ENCODE results near the gene MGMT.

Gene MGMT

DNA sequence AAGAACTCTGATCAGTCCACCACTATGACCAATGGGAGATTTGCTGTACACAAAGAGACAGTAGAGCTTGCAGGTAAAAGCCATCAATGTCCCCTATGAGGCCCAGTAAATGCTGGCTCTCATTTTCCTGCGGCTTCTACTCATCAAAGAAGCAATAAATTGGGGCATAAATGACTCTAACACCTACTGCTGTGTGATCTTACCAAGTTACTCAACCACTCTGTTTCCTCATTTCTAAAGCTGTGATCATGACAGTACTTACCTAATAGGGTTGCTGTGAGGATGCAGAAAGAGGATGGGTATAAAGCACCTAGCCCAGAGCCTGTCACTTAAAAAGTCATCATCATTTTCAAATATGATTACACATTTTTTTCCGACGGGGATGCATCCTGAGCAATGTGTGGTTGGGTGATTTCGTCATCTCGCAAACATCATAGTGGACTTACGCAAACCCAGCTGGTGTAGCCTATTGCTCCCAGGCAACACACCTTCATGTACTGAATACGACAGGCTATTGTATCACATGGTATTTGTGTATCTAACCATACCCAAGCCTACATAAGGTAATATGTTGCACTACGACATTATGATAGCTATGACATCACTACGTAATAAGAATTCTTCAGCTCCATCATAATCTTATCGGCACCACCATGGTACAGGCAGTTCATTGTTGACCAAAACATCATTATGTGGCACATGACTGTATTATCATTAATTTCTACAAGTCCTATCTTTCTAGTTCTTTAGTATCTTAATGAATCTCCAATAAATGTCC, 7.1 kb upstream of the MGMT start:
- no peak for DNase-seq

DNA sequence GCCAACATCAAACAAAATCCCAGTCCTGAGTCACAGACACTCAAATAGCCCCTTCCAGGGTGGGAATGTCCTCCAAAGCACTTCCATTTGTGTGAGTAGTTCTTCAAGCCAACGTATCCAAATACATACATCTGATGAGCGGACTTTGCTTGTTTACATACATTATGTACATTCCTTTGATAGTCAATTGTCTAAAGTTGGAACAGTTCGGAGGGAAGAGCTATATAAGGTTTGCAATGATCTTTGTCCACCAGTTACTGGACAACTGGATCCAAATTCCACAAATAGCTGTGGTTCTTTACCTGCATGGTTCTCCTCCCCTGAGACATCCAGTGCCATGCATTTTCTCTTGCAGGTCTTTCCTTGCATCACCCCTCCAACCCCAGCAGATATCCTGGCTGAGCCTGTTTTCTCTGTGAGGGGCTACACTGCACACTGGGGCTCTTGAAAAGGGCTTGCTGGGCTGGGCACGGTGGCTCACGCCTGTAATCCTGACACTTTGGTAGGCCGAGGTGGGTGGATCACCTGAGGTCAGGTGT, 4.7 kb upstream of the MGMT start:
- DNase-seq = no peak

DNA sequence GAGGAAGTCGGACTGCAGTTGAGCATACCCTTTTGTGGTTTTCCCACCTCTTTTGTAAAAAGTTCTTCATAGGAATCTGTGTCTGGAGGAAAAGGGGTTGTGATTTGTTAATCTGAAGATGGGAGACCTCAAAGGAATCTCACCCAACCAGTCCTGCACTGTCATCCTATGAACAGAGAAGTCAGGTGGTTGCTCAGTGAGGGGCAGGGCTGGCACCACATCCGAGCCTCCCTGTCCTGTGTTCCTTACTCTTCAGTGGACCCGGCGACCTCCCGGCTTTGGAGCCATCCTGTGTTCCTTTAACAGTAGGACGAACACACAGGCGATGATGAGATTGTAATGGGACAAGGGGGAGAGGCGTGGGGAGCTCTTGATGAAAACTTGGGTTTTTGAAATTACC, 2.8 kb upstream of the MGMT start:
- DNase-seq = no peak

DNA sequence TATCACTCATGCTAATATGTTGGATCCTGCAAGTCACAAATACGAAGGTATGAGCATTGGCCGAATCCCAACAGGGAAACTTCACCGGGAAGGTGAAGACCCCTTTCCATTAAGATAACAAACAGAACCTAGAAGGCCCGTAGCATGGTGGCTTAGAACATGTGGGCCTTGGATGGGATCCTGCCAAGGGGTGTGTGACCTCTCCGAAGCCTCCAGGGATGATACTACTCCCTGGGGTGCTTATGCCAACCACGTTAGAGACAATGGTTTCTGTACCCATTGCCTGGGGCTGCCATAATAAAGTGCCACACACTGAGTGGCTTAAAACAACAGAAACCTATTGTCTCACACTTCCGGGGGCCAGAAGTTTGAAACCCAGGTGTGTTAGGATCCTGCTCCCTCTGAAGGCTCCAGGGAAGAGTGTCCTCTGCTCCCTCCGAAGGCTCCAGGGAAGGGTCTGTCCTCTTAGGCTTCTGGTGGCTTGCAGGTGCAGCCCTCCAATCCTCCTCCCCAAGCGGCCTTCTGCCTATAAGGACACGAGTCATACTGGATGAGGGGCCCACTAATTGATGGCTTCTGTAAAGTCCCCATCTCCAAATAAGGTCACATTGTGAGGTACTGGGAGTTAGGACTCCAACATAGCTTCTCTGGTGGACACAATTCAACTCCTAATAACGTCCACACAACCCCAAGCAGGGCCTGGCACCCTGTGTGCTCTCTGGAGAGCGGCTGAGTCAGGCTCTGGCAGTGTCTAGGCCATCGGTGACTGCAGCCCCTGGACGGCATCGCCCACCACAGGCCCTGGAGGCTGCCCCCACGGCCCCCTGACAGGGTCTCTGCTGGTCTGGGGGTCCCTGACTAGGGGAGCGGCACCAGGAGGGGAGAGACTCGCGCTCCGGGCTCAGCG, 992 bp upstream of the MGMT start:
- no peak for DNase-seq

DNA sequence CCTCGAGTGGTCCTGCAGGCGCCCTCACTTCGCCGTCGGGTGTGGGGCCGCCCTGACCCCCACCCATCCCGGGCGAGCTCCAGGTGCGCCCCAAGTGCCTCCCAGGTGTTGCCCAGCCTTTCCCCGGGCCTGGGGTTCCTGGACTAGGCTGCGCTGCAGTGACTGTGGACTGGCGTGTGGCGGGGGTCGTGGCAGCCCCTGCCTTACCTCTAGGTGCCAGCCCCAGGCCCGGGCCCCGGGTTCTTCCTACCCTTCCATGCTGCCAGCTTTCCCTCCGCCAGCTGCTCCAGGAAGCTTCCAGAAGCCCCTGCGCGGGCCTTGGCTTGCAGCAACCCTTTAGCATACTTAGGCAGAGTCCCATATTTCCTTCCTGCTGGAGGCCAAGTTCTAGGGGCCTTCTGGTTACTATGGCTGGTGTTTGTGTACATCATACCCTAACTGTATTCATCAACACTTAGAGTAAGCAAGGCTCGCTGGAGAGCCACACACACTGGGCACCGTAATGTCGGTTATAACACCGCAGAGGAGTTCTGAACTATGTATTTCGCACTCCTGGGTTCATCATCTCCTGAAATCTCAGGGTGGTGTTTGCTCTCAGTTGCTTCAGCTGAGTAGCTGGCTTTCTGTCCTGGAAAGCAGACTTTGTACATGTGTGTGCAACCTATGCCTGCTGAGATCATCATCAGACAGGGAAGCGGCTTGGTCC, 471 bp downstream of the MGMT start:
- no peak for DNase-seq

DNA sequence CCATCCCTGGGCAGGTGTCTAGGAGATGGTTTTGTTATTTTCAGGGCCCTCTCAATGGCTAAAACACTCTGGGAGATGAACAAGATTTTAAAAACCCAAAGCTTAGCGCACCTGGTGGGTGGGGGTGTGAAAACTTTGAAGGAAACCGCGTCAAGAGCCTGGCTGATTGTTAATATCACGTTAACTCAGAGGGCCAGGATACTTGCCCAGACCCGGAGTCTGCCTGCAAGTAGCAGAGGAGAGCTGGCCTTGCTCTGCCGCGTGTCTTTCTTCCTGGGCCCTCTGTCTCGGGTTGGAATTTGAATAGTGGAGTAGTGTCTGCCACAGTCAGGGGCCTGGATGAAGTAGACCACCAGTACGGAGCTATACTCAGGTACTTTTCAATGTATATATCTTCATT, 1.1 kb downstream of the MGMT start:
- no peak for DNase-seq

DNA sequence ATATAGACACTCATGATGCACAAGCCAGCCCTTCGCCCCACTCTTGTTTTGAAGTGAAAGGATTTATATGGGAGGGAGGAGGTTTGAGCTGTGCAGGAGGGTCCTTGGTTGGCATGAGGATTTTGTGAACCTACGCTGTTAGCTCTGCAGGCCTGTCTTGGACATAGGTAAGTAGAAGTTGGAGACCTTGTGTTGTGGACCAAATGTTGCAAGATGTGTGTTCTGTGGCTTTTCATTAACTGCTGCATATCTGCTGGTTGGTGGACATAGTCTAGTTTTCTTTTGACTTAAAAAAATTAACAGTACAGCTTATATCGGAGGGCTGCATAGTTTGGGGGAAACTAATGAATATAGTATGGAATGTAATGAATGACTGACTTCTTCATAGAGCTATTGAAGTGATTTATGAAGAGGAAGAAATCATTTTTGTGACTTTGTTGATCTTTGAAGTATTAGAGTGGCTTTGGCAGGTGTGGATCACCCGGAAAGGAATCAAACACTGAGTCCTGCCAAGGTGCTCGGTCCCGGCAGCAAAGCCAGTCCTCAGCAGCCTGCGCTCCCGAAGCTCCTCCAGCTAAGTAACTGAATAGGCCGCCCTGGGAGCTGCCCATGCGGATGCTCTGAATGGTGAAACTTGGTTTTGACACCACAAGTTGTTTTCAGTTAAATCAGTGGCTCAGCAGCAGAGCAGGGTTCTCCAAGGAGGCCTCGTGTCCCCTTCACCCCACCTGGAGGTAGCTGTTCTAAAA, 3.2 kb downstream of the MGMT start:
- DNase-seq = no peak

DNA sequence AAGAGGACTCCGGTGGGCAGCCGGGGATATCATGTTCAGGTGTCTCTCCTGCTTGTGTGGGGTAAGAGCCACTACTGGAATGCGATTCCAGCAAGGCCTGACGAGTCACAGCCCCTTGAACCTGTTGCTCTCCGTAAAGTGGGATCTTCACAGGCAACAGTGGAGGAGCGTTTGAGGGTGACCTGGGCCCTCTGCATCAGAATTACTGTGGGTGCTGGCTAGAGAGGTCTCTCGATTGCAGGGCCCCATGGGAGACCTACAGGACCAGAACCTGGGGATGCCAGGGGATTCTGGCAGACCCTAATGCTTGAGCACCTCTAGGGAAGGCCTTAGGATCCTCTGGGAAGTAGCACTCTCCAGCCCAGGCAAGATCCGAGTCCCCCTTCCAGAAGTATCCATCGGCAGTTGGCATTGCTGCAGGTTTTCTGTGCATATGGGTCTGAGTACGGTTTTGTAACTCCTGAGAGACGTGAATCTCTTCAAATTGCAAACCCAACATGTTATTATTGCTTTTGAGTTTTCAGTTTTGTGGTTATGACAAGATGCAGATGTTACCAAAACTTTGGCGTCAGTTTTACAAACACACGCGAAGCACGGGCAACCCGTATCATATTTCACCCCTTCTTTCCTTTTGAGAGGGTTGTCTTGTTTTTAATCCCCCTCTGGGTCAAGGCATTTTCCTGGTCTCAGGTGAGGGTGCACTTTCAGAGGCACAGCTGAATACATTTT, 4.6 kb downstream of the MGMT start:
- DNase-seq = no peak

DNA sequence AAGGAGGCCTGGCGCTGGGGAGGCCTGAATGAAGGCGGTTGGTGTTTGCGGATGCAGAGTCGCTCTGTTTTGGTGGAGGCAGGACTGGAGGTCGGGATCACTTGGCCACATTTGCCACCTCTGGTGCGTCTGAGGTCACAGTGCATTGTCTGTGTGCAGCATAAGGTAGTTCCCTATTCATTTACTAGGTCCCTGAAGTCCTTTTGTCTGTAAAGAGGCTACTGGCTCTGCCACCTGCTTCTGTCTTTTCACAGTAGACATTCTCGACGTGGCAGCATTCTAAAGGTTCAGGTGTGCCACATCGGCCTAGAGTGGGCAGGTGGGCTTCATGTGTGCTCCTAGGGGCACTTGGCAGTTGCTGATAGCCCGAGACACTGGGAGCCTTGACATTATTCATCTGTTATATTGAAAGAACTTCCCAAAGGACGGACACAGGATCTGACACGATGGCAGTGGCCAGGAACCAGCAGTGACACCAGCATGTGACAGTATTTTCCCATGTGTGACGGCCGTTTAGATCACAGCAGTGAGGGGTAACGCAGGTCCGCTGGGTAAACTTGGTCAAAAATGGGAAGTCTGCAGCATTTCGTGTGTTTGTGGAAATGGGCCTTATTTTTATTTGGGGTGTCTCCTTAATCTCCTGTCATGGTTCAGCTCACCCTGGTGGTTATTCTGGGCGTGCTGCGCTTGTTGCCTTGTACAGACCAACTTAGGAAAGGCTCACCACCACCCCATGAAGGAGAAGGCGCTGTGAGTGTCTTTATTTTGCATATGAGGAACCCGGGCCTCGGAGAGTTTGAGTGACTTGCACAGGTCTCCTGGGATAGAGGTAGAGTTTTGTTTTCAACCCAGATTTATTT, 5.9 kb downstream of the MGMT start:
- DNase-seq = no peak

DNA sequence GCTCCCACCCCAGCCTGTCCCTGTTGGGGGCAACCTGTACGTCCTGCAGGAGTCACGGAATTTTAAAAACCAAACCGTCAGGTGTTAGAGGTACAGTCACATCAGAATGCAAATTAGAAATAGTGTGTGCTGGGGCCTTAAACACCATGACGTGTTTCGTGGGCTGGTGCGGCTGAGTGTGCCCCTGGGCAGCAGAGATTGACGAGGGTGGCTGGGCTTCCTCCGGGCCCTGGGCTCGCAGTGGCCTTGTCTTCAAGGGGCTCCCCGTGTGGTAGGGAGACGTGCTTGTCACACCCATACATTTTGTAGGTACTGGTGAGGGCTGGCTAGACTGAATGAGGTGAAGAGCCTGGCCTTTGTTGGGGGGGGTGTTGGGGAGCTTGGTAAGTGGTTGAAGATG, 7.6 kb downstream of the MGMT start:
- DNase-seq = no peak

DNA sequence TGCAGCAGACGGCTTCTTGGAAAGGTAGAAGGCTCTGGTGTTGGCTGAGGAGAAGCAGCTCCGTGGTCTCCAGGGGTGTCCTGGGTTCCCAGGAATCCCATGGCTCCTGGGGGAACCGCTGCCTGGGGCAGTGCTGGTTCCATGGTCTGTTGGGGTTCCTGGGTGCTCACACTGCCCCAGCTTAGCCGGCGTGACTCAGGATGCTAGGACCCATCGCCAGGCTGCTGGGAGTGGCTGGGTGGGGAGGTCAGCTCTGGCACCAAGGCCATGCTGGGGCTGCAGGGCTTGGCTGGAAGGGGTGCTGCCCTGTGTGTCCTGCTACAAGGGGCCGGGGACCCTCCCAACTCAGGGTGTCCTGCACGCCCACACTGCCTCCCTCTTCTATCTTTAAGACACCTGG, 9.4 kb downstream of the MGMT start:
- no peak for DNase-seq

DNA sequence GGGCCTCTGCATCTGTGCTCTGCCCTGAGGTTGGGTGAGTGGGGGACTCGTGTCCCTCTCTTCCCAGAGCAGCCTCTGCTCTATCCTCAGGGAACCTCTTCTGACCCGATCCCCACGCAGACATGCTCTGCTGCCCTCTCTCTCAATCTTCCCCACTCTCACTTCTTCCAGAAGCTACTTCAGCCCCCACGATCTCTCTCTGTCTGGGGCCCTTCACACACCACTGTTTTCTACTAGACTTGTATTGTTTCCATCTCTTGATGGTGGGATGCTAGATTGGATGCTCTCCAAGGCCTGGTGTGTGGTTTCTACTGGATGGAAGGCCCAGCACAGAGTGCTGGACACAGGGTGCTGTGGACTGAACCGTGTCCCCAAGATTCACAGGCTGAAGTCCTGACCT, 10.0 kb downstream of the MGMT start:
- no peak for DNase-seq

DNA sequence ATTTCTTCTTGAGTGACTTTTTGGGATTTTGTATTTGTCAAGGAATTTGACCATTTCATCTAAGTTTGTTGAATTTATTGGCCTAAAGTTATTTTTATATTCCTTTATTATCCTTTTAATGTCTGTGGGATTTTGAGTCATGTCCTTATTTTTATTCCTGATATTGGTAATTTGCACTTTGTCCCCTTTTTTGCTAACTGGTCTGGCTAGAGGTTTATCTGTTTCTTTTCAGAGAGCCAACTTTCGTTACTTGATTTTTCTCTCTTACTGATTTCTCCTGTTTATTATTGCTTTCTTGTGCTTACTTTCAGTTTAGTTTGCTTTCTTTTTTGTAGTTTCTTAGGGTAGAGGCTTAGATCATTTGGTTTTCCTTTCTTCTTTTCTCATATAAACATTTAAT, 14.6 kb downstream of the MGMT start:
- DNase-seq = no peak

DNA sequence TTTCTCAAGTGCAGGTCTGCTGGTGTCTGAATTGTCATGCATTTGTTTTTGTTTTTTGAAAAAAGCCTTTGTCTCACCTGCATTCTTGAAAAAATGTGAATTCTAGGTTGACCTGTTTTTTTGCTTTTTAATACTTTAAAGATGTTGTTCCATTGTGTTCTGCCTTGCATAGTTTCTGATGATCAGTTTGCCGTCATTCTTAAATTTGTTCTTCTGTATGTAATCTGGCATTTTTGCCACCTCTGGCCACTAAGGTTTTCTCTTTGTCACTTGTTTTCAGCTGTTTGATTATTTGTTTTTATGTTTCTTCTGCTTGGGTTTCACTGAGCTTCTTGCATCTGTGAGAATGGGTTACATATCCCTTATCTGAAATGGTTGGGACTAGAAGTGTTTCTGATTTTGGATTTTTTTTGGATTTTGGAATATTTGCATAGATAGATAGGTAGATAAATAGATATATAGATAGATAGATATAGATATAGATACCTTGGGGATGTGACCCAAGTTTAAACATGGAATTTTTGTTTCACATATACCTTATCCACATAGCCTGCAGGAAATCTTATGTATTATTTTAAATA, 16.5 kb downstream of the MGMT start:
- no peak for DNase-seq

DNA sequence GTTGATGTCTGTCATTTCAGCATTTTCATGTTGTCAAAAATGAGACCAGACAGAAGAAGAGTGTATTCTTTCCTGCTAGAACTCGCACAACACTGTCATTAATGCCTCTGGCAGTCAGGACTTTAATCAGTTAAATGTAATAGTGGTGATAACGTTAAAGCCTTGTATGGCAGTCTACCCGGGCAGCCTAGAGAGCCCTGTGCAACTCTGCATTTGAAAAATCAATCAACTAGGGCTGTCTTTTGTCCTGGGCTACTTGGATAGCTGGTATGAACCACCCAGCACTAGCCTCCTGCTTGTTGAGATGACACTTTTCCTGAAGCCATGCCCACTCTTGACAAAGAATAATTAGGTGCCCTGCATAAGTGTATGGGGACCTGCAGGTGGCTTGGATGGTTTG, 19.8 kb downstream of the MGMT start:
- DNase-seq = no peak

DNA sequence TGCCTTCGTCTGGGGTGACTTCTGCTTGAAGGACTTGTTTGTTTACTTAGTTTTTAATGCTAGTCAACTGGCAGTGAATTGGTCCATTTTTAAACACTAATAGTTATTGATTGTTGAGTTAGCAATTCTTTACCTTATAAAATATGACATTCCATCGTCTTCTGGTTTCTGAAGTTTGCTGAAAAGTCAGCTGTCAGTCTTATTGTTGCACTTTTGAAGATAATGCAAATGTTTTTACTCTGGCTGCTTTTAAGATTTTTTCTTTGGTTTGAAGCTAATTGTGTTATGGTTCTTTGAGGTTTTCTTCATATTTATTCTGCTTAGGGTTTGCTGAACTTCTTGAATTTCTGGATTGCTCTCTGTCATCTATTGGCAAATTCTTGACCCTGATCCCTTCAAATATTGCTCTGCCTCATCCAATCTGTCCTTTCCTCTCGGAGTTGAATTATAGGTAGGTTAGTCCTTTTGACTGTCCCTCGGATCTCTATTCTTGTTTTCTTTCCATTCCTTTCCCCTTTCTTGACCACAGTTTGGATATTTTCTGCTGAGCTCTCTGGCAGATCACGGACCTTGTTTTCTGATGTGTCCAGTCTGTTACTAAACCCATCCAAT, 24.2 kb downstream of the MGMT start:
- no peak for DNase-seq

DNA sequence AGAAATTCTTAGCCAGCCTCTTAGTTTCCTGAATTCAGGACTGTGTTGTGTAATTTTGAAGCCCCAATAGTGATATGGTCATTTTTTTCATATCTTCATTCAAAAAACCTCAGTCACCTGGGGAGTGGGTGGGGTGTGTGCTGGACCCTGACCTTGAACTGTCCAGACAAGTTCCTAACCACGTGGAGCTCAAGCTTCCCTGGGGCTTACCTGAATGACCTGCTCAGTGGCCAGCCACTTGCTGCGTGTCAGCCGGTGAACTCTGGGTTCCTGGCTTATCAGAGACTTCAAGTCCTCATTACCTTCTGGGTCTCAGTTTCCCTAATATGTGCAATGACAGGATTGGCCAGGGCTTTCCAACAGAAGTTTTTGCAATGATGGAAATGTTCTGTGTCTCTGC, 27.1 kb downstream of the MGMT start:
- DNase-seq = no peak

DNA sequence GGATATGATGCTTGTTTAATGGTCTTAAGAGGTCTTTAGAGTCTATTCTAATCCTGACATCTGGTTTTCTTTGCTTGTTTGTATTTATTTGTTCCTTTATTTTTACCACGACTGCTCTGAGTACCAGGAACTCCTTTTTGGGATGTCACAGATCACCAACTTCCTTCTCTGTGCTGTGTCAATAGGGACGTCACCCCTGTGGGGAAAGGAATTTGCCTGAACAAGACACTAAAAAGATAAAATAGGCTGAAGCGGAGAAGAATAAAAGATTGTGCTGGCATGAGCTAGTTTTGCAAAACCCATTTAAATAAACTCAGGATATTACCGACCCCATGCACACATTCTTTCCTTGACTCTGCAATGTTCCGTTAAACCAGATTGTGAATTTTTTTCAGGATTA, 27.7 kb downstream of the MGMT start:
- DNase-seq = no peak

DNA sequence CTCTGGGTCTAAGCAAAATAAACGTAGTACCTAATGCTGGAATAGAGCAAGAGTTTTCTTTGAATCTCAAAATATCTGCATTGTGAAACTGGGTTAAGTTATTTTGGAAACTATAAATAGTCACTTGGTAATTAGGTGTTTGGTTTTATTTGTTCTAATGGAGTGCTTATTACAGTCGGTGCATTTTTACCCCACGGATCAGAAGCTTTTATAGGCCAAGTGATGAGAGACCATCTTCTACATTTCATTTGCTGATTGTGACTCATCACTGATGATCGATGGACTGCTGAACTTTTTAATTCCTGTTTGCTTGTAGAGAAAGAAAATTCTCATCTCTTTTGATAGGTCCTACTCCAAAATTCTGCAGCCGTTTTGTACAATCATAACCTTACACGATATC, 28.2 kb downstream of the MGMT start:
- DNase-seq = no peak

DNA sequence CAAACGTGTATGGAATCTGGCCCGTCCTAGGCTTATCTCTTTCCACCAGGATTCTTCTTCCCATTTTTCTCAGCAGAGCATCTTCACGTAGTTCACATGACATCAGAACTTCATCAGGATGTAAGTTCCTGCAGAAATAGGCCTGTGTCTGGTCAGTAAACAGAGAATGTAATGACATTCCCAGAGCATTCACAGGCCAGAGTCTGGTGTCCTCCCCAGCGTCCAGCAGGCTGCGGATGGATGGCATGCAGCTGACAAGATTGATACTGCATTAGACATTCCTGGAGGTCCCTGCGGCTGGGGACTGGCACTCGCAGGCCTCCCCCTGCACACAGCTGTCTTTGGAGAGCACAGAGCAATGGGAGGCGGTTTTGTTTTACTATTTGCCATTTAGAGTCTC, 28.7 kb downstream of the MGMT start:
- DNase-seq = no peak

Measured in activated gamma-delta T cell treated with Interleukin-2 at 50 U/mL for 16 hours (primary cell).